NCI-H1694 (cell line): ENCODE measurements around the gene ADAM8.

Source experiments
- DNase-seq: peaks from one replicate; lab custom pipeline; 2025; lab: John Stamatoyannopoulos, UW

ADAM8 gene

DNA sequence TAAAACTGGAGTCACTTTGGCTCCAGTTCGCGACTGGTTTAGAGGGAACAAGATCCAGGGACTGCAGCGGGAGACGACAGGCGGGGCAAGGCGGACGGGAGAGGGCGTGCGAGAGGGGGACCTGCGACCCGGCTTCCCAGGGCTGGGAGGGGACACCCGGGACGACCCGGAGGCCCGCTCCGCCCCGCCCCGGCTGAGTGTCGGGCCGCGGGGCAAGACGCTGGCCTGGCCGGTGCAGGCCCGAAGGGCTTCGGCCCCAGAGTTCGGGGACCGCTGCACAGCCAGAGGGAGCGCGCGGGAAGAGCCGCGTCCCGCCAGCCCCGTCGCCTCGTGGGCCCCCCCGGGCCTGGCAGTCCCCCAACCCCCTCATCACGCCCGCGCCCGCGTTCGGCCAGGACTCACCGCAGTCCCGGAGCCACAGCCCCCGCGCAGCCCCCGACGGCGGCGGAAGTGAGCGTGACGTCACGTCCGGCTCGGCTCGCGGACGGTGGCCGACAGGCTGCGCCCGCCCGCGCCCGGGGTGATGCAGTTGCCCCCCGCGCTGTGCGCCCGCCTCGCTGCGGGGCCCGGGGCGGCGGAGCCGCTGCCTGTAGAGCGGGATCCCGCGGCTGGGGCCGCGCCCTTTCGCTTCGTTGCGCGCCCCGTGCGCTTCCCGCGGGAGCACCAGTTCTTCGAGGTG is 31.9 kb upstream of the ADAM8 start, which contains the start of the genes TUBGCP2 and ZNF511:
TUBGCP2 (minus strand) TSS at position 452 of the 679 bp plus-strand sequence. CDS start 5,931 bp downstream, outside the sequence.
ZNF511 (plus strand) TSS at position 494 of the 679 bp plus-strand sequence; CDS start at position 524, 30 bp downstream.
- no peak for DNase-seq

DNA sequence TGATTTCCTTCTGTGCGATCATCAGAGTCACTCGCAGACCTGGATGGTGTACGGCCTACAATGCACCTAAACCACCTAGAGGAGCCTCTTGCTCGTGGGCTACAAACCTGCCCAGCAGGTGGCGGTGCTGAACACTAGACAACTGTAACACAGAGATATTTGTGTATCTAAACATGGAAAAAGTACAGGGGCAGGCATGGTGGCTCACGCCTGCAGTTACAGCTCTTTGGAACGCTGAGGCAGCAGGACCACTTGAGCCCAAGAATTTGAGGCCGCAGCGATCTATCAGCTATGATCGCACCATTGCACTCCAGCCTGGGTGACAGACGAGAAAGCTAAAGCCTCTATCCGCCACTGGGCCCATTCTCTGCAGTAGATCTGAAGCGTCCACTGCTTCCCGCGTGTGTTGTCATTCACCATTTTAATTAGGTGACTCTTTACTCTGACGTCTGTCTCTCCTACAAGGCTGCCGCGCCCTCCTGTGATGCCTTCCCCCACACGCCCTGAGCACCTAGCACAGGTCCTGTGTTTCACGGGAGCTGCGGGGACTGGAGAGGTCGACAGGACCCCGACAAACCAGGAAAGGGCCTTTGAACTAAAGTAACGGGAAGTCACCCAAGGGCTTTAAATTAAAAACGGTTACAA is 31.2 kb upstream of the ADAM8 start:
- peak; percentile 29 for DNase-seq

DNA sequence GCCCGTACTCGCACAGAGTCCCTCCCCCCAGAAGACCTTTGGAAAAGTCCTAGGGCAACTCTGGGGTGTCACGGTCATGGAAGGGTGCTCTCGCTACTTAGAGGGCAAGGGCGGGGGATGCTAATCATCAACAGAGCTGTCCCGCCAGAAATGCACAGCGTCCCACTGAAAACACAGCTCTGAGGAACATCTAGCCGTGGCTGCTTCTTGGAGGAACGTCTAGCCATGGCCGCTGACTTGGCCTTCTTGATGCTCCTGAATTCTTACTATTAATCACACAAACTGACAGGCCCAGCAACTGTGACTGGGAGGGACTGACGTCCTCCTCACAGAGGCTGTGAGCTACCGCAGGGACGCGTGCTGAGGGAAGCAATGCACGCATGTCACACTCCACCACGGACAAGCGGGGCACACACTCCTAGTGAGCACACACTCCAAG is 30.3 kb upstream of the ADAM8 start:
- no peak for DNase-seq

DNA sequence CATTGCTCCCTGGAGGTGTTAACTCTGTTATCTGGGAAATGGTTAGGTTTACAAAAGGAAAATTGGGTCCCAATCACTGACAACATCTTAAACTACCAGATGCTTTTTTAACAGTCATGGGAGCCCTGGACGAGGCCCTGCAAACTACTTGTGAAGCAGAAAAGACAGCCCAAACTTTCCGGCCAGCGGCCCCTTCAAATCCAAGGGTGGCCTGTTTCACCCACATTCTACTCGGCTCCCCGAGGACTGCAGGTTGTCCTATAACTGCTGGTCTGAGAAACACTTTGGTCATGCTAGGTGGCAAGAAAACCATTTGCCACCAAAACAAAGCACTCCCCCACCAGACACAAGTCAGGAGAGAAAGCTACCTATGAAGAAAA is 29.4 kb upstream of the ADAM8 start:
- no peak for DNase-seq

DNA sequence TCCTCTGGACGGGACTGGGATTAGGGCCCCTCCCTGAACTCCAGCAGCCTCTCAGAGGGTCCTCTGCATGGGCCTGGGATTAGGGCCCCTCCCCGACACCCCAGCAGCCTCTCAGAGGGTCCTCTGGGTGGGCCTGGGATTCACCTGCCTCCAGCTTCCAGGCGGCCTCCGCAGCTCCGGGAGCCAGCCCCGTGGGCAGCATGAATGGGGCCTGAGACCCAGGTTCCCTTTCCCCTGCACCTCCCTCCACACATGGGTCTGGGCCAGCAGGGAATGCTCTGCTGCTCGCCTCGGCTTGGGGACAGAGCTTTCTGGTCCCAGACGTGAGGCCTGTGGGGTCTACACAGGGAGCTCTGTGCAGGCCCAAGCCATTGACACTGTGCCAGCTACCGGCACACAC is 26.5 kb upstream of the ADAM8 start:
- DNase-seq, result no peak

DNA sequence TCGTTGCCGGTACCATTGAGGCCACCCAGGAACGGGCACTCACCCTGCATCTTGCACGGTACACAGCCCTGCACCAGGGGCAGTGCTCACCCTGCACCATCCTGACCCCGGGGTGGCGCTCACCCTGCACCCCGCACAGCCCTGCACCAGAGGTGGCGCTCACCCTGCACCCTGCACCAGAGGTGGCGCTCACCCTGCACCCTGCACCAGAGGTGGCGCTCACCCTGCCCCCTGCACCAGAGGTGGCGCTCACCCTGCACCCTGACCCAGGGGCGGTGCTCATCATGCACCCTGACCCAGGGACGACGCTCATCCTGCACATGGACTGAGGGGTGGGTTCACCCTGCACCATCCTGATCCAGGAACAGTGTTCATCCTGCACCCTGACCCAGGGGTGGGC is 25.6 kb upstream of the ADAM8 start:
- no peak for DNase-seq

DNA sequence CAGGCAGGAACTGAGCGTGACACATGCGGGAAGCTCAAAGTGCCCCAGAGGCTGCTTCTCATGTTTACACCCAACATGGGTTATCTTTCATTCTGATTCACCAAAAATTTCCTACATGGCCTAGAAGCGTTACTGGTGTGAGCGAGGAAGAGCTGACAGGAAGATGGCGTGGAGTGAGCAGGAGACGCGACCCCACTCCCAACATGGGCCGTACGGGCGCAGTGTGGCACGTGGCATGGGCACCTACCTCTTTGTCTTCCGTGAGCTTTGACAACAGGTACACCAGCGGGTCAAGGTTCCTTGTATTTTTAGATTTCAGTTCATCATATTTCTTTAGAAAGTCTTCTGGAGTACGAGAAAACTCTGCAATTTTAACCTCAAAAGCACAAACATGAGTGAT is 23.1 kb upstream of the ADAM8 start:
- no peak for DNase-seq

- DNase-seq, result no peak
Measured at GRCh38 chr10:133299224-133299623, 22.6 kb upstream of the ADAM8 start.

- no peak for DNase-seq
Measured at GRCh38 chr10:133298466-133298865, 21.8 kb upstream of the ADAM8 start.

DNA sequence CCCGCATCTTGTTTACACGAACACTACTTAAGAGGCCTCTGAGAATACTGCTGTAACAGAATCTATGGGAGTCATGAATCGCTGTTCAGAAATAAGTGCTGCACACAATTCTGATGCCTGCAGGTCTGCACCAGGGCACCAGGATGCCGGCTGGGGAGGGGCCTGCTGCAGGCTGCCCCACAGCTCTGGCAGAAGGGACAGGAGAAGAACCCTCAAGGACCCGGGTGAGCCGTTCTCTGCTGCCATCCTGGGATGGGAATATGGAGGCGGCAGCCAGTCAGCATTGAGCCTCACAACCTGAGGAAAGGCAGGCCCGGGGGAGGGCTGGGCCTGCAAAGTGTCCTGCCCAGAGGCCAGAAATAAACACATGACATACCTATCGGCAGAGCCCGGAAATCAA is 20.8 kb upstream of the ADAM8 start:
- DNase-seq, result no peak

DNA sequence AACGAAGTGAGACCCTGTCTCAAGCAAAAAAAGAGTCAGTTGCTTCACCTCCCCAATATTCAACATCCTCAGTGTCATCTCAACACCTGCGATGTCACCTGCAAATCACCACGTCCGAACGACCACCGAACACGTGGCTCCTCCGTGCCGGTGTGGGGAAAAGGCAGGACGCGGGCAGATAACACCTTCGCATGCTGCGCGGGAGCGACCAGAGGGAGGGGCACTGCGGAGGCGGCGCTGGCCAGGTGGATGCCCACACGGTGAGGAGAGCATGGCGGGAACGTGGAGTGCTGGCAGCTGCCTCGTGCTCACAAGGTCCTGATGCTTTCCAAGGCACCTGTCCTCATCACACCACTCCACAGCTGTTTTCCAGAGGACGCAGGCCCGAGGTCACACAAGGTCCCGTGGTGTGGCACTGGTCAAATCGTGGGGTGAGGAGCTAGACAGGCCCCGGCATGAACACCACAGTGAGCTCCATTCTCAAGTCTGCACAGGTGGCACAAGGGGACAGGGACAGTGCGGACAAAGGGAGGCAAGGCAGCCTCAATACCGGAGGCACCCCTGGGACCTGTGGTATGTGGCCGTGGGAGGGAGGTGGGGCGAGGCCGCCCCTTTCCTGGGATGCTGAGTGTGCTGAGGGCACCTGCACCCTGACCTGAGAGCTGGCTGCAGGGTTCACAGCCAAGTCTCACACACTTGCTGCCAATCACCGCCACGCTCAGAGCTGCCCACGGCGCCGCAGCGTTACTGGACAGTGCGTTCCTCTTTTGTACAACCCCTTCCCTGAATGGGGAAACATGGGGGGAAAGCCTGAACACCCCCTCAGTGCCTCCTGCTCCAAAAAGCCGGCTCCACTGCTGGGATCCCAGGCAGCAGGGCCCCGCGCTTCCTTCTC is 19.0 kb upstream of the ADAM8 start:
- no peak for DNase-seq

DNA sequence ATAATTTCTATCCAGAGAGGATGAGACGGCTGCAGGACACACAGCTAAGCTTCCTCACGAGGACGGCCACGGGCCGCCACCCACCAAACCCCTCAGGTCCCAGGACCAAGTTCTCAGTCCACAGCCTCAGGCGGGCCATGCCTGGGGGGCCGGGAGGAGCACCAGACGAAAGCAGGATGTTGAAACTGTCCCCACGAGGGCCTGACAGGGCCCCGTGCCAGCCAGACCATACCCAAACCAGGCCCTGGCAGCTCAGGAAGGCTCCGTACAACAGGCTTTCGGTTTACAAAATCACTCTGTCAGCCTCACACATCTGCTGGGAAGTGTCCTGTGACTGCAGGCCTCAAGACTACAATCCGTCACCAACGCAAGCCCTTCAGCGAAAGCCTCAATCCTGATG is 17.5 kb upstream of the ADAM8 start:
- DNase-seq, result no peak

- DNase-seq, result no peak
Measured at GRCh38 chr10:133293810-133294119, 17.1 kb upstream of the ADAM8 start.

DNA sequence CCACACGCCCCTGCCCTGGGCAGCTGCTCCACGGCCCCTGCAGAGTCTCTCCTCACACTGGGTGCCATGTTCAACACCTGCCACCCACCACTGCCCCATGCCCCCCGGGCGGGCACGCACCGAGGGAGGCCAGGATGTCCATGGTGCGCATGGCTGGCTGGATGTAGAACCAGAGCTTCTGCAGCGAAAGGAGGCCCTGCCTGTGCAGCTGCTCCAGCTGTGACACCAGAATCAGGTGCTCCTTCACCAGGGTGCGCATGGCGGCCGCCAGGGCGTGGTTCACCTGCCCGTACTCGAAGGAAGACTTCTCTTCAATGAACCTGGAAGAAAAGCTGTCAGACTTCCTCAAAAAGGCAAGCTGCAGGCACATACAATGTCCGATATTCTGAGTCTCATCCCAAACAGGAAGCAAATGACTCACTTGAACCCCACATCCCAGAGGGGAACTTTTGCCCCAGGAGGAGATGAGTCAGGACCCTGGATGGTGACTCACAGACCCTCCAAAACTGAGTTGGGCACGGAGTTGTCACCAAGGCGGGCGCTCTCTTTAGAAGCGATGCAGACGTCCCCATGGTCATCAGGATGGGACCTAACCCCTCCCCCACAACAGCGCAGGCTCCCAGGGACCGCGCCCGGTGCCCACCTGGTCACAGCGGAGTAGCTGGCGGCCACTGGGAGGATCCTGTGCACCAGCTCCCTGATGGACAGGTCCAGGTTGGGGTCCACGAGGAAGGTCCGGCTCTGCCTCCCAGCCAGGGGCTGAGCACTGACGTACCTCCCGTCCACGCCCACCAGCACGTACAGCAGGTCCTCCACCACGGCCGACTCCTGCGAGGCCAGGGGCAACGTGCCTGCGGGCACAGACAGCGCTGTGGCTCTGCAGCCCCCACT is 16.5 kb upstream of the ADAM8 start:
- no peak for DNase-seq

DNA sequence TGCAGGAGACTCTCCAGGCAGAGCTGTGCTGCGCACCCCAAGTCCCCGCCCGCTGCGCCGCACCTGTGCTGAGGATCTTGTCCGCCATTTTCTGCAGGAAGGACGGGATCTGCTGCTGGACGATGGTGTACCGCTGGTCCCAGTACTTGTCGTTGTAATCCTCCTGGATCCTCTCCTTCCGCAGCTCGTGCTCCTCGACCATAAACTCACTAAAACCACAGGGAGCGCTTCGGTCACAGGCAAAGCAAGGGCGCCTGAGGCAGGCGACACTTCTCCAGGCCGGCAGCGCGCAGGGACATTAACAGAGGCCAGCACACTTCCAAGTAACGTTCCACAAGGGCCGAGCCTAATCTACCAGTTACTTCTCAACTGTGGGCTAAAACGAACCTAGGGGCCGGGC is 13.1 kb upstream of the ADAM8 start:
- no peak for DNase-seq

DNA sequence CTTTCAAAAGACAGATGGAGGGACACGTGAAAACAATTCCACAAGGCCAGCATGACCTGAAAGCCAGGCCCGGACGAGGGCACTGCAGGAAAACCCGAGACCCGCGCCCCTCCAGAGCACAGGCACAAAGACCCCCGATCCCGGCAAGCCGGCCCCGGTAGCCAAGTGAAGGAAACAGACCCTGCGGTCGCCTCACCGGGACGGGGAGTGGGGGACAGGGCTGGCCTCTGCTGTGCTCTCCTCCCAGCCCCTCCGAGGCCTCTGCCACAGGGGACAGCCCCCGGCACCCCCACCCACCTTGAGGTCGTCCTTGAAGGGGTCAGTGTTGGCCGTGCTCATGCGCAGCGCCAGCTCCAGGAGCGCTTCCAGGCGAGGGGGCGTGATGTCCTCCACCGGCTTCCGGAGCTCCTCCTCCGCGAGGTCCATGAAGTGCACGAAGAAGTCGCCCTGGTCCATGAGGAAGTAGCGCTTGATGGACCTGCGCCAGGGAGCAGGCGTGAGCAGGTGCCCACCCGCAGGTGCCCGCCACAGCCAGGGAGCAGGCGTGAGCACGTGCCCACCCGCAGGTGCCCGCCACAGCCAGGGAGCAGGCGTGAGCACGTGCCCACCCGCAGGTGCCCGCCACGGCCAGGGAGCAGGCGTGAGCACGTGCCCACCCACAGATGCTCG is 11.3 kb upstream of the ADAM8 start:
- no peak for DNase-seq

GRCh38 chr10:133286366-133286765 is 9.7 kb upstream of the ADAM8 start:
- DNase-seq, result no peak

DNA sequence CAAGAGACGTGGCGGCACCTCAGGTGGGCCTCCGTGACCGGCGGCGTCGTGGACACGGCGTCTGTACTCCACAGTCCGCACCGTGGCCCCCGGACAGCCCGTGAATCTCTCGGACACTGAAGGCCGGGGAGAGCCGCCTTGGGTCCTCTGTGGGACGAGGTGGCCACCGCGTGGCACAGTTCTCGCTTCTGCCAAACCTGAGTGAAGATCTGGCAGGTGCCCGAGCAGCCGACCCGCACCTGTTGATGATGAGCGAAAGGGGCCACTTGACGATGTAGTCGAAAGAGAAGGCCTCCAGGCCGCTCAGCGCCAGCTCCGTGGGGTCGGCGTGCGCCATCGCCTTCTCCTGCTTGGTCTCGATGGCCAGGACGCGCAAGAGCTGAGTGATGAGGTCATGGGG is 8.5 kb upstream of the ADAM8 start:
- DNase-seq, result no peak

DNA sequence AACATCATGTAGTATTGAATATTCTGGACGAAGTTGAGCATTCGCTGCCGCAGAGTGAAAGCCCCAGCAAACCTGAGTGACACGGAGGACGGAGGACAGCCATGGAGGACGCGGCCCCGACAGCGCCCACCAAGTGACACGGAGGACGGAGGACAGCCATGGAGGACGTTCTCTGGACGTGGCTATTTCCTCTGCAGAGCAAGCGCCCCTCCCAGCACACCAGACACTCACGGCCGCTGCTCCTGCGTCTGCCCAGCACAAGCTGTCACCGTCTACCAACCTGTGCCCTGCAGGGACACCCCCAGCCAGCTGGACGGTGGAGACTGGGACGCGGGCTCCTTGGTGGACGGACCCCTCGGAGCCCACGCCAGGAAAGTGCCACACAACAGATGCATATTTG is 7.3 kb upstream of the ADAM8 start:
- DNase-seq, result no peak

GRCh38 chr10:133282846-133283390 is 6.2 kb upstream of the ADAM8 start:
- no peak for DNase-seq
